ENCODE data around the gene UBALD1.
A peak's percentile ranks its signal among the peaks of the same experiment; 100 is the strongest.

Gene UBALD1

DNA sequence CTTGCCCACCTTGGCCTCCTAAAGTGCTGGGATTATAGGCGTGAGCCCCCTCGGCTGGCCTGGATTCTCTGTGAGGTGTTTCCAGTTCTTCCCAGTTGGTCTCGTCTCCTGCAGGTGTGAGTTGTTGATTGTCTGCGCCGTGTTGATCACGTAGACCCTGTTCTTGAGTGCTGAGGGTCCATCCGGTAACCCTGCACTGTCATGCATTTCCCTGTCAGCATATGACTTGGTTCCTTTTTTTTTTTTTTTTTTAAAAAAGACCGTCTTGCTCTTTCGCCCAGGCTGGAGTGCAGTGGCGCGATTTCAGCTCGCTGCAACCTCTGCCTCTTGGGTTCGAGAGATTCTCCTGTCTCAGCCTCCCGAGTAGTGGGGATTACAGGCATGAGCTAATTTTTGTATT is 27.2 kb upstream of the UBALD1 start:
- no peak for DNase-seq

DNA sequence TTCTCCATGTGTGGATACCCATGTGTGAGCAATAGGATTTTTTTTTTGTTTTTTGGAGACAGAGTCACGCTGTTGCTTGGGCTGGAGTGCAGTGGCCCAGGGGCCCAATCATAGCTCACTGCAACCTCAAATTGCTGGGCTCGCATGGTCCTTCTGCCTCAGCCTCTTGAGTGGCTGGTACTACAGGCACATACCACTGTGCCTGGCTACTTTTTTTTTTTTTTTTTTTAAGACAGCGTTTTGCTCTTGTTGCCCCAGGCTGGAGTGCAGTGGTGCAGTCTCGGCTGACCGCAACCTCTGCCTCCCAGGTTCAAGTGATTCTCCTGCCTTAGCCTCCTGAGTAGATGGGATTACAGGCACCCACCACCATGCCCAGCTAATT is 26.6 kb upstream of the UBALD1 start:
- no peak for DNase-seq

DNA sequence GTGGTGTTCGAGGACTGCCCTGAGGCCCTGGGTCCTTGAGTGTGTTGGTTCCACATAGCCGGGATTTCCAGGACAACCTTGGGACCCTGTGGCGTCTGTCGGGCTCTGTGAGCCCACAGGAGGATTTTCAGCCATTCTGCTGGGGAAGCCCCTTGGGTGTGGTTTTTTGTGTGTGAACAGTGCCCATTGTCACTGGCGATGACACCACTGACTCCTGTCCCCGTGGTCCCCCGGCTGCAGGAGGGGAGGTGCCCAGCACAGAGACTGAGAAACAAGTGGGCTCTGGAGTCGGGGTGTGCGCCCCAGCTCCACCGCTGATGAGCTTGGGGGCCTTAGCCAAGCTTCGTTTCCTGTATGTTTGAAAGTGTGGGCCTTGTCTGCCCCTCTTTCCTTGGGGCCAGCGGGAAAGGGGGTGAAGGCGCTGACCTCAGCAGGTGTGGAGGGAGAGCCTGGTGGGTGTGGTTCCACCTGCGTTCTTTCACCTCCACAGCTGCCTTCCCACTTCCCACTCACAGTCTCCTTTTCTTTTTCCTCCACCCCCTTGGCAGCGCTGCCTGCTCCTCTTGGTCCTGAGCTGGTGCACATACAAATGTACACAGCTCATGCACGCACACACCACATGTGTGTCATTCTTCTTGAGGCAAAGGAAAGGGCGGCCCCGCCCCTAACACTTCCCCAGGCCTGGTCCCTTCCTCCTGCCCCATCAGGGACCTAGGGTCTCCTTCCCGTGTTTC is 26.1 kb upstream of the UBALD1 start:
- DNase-seq = no peak

DNA sequence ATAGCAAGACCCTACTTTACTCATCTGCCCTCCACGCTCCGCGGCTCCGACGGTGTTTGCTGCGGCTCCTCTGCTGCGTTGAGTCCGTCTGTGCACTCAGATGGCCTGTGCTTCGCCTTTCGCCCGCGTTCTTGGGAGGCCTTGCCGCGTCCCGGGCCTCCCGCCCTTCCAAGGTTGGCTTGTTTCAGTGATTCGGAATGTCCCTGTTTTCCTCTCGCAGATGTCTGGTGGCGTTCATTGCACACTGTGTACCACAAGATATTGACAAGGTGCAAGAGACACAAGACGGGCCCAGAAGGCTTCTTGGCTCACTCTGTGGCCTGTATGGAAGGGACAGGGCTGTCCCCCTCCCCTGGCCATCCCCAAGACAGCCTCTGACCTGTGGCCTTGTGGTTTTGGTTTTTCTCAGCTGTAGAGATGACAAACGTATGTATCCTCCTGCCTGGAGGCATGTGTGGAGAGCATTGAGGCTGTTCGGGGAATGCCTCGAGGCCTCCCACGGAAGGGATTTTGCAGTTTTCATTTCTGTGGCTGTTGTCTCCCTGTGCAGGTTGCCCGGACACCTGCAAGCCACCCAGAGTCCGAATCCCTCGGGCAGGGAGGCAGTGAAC is 25.3 kb upstream of the UBALD1 start:
- DNase-seq = no peak

DNA sequence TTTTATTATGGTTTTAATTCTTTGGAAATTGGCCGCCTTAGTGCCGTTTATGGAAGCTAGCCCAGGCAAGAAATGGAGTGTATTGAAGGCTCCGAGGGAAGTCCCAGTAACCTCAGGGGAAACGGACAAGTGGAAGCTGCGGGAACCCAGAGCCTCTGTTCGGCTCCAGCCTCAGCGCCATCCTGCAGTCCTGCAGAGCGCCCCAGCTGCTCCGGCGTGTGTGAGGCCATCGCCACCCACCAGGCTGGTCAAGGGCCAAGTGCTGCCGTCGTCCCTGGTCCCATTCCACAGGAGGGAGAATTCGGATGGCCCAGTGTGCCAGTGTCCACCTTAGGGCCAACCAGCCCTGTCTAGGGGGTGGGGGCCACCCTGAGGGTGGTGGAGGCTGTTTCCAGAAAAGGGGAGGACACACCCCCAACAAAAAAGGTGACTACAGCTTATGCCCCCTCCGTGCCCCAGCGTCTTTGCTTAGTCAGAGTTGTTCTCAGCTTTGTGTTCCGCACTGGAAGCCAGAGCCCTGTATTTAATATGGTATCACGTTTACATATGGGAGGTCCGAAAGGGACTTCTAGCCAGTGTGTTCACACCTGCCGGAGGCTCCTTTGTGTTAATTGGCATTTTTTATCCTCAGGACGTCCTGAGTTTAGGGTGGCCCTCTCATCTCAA is 22.9 kb upstream of the UBALD1 start:
- DNase-seq = no peak

DNA sequence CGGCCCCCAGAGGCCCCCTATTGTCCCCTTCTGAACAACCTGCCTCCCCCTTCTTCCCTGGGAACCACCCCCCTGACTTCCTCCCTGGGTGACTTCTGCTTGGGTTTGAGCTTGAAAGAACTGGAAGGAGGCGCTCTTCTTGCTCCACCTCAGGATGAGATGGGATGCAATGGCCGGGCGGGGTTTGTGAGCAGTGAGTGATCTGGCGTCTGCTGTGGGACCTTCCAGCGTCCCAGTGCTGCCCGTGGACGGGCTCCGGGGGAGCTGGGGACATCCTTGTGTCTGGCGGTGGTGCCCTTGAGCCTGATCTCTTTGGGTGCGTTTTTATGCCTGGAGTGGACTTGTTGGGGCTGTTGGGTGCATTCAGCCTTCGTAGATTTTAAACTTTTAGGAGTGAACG is 21.5 kb upstream of the UBALD1 start:
- DNase-seq = no peak

DNA sequence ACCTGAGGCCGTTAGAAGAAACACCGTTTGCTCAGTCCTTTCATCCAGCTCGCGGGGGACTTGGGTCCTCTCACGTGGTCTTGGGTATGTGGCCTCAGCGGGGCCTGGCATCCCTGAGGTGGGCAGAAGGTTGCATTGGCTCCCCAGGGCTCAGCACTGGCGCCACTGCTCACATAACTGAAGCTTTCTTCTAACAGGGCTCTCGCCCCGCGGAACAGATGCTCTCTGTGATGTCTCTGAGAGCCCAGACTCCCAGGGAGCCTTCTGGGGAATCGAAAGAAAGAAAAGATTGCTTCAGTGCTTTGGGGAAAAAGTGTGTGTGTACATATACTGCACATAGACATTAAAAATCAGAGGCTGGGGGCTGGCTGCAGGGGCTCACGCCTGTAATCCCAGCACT is 20.1 kb upstream of the UBALD1 start:
- DNase-seq = no peak

DNA sequence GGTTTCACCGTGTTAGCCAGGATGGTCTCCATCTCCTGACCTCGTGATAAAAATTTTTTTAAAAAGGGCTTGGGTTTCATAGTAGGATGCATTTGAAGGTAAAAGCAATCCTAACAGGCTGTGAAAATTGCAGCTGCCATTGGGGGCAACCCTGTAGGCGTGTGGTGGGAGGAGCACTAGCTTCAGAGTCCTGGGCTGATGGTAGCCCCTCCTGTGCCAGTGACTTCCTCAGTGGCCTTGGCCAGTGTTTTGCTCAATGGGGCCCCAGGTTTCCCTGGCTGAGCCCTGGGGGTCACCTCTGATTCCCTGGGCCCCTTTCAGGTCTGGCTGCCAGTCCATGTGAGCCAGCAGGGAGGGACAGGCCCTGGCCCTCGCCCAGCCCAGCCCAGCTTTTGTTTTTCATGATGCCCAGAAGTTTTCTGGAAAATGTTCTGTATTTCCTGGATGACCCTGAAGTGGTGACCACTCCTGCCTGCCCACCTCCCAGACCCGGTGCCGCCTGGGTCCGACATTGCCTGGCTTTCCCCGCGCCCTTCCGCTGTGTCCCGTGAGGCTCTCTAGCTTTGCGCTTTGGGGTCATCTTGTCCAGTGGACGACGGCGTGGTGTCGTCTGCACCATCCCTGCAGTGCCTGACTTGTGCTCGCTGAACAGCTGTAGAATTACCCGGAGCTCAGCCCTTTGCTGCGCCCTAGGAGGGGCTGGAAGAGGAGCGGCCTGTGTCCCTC is 19.4 kb upstream of the UBALD1 start:
- no peak for DNase-seq

DNA sequence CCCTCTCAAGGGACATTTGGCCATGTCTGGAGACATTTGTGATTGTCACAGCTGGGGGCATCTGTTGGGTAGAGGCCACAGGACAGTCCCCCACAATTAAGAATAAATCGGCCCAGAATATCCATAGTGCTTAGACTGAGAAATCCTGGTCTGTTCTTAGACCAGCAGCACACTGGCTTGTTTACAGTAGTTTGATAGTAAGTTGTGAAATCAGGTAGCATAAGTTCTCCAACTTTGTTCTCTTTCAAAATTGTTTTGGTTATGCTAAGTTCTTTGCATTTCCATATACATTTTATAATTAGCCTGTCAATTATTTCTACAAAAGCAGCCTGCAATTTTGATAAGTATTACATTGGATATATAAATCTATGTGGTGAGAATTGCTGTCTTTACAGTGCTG is 16.8 kb upstream of the UBALD1 start:
- no peak for DNase-seq

DNA sequence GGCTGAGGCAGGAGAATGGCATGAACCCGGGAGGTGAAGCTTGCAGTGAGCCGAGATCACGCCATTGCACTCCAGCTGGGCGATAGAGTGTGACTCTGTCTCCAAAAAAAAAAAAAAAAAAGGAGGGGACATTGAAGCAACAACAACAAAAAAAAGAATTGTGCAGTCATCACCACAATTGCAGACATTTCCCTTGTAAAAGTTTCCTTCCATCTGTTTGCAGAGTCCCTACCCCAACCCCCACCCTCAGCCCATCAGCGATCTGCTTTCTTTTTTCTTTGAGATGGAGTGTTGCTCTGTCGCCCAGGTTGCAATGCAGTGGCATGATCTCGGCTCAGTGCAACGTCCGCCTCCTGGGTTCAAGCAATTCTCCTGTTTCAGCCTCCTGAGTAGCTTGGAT is 13.6 kb upstream of the UBALD1 start:
- DNase-seq = no peak

DNA sequence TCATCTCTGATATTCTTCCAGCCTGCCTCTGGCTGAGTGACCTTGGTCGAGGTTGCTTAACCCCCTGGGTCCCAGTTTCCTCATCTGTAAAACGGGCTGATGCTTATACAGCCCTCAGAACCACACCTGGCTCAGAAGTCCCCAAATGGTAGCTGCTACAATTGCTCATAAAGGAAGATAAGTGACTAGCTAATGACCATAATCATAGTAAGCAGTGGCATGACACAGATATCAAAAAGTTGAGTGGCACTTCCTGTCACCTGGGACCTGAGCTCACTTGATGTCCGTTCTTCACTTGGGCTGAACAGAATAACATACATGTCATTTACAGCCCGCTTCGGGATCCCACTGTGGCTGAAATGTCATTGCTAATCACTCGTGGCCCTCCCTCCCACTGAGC is 11.7 kb upstream of the UBALD1 start:
- no peak for DNase-seq

DNA sequence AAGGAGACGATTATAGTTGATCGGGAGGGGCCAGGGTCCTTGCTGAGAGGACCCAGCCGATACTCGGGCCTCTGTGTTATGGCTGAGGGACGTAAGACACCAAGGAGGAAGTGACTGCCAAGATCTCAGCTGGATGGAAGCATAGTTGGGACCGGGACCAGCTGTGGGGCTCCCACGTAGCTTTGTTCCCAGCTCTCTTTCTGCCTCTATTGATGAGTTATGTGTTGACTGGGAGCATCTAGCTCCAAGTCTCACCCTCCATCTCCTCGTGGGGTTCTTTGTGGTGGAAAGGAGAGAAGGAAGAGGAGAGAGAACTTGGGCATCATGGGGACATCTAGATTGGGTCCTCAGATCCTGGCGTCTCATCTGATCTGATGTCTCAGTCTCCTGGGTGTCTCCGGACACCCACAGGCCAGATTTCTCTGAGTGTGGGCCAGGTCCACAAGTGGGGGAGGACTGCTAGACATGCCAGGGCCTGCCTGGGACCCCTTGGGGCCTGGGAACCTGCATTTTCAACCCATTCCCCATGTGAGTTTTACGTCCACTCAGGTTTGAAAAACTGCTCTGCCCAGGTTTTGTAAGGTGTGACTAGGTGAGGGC is 11.0 kb upstream of the UBALD1 start:
- DNase-seq = no peak

DNA sequence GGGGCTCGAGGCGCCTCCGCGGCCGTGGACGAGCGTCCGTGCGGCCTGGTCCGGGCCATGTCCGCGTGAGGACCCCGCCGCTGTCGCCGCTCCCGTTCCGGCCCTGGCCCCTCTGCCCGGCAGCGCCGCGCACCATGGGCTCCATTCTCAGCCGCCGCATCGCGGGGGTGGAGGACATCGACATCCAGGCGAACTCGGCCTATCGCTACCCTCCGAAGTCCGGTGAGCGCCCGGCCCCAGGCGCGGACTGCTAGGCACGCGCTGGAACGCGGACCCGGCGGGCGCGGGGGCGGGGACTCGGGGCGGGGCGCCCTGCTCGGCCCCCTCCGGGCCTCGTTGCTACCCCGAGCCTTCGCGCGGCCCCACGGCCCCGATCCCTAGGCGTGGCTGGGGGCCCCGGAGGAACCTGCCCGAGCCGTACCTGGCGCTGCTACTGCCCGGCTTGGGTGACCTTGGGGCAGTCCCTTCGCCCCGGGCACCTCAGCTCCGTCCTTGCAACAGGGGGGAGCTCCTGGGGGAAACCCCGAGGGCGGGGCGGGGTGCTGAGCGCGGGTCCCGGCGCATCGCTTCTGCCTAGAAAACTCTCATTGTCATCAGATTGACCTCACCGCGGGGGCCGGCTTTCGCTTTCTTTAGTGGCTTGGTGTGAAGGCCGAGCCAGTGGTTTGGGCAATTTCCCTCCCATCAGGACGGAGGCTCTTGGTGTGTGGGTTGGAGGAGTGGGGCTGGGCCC is 10.3 kb upstream of the UBALD1 start:
- DNase-seq = peak; percentile 81

DNA sequence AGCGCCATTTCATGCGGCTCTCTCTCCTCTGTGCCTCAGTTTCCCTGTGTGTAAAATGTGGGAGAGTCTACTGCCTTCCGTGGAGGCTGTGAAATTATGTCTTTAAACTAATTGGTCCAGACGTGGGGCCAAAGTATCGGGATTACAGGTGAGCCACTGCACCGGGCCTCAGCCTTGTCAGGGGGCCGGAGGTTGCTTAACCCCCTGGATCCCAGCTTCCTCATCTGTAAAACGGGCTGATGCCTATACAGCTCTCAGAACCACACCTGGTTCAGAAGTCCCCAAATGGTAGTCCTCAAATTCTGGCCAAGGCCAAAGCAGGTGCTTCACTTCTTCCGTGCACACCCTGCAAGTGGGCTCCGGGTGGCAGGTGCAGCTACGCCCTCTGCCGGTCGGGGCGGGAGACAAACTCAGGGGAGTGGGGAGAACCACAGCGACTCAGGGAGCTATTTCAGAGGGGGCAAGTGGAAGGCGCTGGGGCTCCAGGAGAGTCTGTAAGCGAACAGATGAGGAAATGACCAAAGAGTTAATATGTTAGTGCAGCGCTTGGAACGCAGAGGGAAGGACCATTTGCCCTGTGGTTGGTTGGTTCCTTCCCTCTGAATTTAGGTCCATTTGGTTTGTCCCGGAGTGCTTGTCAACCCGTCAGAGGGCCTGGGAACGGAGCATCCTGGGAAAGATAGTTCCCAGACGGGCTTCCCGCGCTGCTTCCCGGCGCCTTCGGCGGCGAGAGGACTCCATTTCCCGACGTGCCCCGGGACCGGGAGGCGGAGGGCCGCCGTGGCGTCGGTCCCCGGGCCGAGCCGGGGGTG is 9.5 kb upstream of the UBALD1 start, which contains the start of gene MGRN1:
TSS of gene MGRN1 (plus strand) at position 812 of the 812 bp plus-strand sequence. CDS start 135 bp downstream, outside the sequence.
- peak; percentile 98 for DNase-seq

DNA sequence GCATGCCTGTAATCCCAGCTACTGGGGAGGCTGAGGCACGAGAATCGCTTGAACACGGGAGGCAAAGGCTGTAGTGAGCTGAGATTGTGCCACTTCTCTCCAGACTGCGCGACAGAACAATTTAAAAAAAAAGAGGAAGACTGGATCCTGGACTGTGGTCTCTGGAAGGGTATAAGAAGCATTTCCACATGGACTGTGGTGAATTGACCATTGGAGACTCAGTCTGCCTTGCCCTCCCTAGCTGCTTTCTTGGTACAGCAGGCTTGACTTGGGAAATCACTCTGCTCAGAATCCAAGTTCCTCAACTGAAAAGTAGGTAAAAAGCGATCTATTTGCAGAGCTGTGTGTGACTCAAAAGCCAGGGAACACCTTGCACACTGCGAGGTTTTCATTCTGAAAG is 8.9 kb upstream of the UBALD1 start:
- DNase-seq = no peak

DNA sequence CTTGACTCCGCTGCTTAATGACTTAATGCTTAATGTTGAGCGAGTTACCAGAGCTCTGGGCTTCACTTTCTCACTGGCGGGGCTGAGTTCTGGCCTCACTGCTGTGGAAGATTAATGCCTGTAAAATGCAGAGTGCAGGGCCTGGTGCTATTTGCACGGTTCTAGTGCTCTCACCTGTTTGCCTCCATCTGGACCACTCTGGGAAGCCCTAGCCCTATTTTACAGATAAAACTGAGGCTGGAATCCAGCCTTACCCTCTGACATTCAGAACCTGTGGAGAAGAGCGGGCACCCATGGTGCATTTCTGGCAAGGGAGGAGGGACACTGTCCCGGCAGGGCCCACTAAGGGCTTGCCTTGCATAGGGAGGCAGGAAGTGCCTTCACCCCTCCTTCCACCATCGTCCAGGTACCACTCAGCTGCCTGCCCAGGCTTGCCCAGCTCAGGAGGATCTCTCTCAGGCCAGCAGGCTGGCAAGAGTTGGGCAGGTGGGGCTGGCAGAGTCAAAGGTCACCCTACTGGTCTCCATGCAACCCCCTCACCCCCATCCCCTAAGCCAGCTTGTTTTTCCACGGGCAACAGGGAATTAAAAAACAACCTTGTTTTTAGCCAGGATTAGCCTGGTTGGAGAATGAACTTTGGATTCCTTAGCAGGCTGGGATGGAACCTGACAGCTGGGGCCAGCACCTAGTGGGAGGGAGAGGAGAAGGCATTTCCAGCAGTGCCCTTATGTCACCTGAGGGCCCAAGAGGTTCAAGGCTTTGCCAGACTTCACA is 4.1 kb upstream of the UBALD1 start:
- DNase-seq = peak; percentile 77

DNA sequence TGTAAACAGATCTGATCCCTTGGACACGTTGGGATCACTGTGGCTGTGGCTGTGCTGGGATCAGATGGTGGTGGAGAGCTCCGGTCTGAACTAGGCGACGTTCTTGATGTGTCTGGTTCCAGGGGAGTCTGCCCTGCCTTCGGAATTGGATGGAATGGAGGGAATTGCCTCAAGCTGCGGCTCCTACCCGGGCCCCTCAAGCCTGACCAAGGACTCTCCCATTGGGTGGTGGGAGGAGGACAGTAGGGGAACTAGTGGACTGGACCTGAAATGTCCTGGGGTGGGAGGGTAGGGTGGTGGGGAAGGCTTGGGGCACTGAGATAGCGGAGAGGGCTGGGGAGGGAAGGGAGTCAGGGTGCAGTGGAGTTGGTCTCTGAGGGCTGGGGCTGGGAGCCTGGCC is 3.2 kb upstream of the UBALD1 start:
- no peak for DNase-seq

DNA sequence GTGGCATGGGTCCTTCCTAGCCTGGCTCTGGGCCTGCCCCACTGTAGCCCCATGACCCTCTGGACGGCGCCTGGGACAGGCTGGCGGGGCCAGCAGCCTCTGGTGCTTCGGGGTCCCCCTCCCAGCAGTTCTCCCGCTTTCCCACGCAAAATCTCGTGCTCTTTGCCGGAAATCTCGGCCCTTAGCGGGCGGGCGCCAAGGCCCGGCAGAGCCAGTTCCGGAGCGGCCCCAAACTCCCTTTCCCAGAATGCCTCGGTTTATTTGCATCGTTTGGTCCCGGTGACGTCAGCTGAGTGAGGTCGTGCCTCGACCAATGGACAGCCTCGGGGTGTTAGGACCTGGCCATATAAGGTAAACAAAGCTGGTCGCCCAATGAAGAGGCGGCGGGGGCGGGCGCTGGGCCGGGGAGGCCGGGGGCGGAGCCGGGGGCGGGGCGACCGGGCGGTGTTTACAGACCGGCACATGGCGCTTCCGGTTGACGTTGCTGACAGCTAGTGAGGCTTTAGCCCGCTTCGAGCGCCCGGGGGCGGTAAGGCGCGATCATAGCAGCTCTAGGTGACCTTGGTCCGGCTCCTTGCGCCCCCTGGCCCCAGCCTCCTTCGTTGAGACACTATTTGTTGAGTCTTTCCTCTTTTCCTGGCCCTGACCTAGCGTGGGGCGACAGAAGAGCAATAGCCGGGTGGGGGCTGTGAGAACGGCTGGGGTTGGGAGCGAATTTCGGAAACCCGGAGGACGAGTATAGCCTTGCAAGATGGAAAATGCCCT is 1.5 kb upstream of the UBALD1 start:
- peak; percentile 100 for DNase-seq

DNA sequence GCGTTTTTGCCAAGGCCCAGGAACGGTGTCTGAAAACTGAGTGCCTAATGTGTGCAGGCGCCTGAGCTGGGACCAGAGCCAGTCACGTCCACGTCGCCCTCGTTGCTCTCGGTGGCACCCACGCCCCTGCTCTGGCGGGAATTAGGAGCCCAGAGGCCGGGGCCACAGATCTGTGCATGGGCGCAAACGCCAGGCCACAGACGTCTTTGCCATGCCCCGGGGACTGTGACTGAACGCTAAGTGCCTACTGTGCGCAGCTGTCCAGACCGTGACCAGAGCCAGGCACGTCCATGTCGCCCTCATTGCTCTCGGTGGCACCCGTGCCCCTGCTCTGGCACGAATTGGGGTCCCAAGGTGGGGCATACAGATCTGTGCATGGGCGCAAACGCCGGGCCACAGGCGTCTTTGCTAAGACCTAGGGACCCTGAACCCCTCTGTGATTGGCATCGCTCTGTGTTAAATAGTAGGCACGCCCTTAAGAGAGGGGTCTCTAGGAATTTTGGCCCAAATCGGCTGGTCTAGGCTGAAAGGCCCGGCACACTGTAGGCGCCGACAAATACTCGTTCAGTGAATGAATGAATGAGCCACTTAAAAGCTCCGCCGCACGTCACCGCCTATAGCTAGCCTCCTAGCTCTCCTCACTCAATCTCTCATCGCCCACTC is 827 bp upstream of the UBALD1 start:
- DNase-seq = peak; percentile 50
